HEK293 (cell line): ENCODE measurements around the gene HSD17B1.
A peak's percentile ranks its signal among the peaks of the same experiment; 100 is the strongest.

Source experiments
- EGR2 ChIP-seq: fragments of 450-650 bp; formaldehyde crosslinking; IDR thresholded peaks from 2 replicates; pipeline ENCODE4 v1.5.1; 2016; ENCODE audit warnings: low read depth, missing biosample characterization, missing genetic modification characterization
- GLI4 ChIP-seq: fragments of 450-650 bp; formaldehyde crosslinking; IDR thresholded peaks from 2 replicates; pipeline ENCODE4 v1.5.1; 2016; ENCODE audit warnings: missing biosample characterization, missing genetic modification characterization
- GLIS2 ChIP-seq: fragments of 450-650 bp; formaldehyde crosslinking; IDR thresholded peaks from 2 replicates; pipeline ENCODE4 v1.5.1; 2016; ENCODE audit warnings: missing biosample characterization, missing genetic modification characterization
- KLF16 ChIP-seq: fragments of 450-650 bp; formaldehyde crosslinking; IDR thresholded peaks from 2 replicates; pipeline ENCODE4 v1.5.1; 2017; ENCODE audit warnings: missing biosample characterization, missing genetic modification characterization
- OVOL3 ChIP-seq: fragments of 450-650 bp; formaldehyde crosslinking; IDR thresholded peaks from 2 replicates; pipeline ENCODE4 v1.5.1; 2016; ENCODE audit warnings: missing biosample characterization, missing genetic modification characterization
- PATZ1 ChIP-seq: fragments of 450-650 bp; formaldehyde crosslinking; IDR thresholded peaks from 2 replicates; pipeline ENCODE4 v1.5.1; 2016; ENCODE audit warnings: missing biosample characterization, missing genetic modification characterization
- PRDM6 ChIP-seq: fragments of 450-650 bp; formaldehyde crosslinking; IDR thresholded peaks from 2 replicates; pipeline ENCODE4 v1.5.1; 2017; ENCODE audit warnings: missing biosample characterization, missing genetic modification characterization
- SETDB1 ChIP-seq: IDR thresholded peaks from one replicate; pipeline ENCODE4 v1.6.1; 2017; ENCODE audit warnings: mild to moderate bottlenecking, low read length, moderate library complexity, mixed read lengths; ENCODE audit not compliant: insufficient read length
- TSHZ1 ChIP-seq: fragments of 450-650 bp; formaldehyde crosslinking; IDR thresholded peaks from 2 replicates; pipeline ENCODE4 v1.5.1; 2016; ENCODE audit warnings: missing biosample characterization, missing genetic modification characterization, borderline replicate concordance
- WT1 ChIP-seq: fragments of 450-650 bp; formaldehyde crosslinking; IDR thresholded peaks from 2 replicates; pipeline ENCODE4 v1.5.1; 2016; ENCODE audit warnings: missing biosample characterization, missing genetic modification characterization
- ZBTB8A ChIP-seq: fragments of 450-650 bp; formaldehyde crosslinking; IDR thresholded peaks from 2 replicates; pipeline ENCODE4 v1.5.1; 2016; ENCODE audit warnings: missing biosample characterization, missing genetic modification characterization
- ZIC2 ChIP-seq: fragments of 450-650 bp; formaldehyde crosslinking; IDR thresholded peaks from 2 replicates; pipeline ENCODE4 v1.5.1; 2016; ENCODE audit warnings: missing biosample characterization, missing genetic modification characterization
- ZNF121 ChIP-seq: fragments of 450-650 bp; formaldehyde crosslinking; IDR thresholded peaks from 2 replicates; pipeline ENCODE4 v1.5.1; 2016; ENCODE audit warnings: missing biosample characterization, missing genetic modification characterization
- ZNF169 ChIP-seq: fragments of 450-650 bp; formaldehyde crosslinking; IDR thresholded peaks from 2 replicates; pipeline ENCODE4 v1.5.1; 2016; ENCODE audit warnings: missing biosample characterization, missing genetic modification characterization
- ZNF2 ChIP-seq: fragments of 450-650 bp; formaldehyde crosslinking; IDR thresholded peaks from 2 replicates; pipeline ENCODE4 v1.5.1; 2016; ENCODE audit warnings: missing biosample characterization, missing genetic modification characterization
- ZNF223 ChIP-seq: fragments of 450-650 bp; formaldehyde crosslinking; IDR thresholded peaks from 2 replicates; pipeline ENCODE4 v1.5.1; 2016; ENCODE audit warnings: missing biosample characterization, missing genetic modification characterization
- ZNF324 ChIP-seq: fragments of 450-650 bp; formaldehyde crosslinking; IDR thresholded peaks from 2 replicates; pipeline ENCODE4 v1.5.1; 2016; ENCODE audit warnings: missing biosample characterization, missing genetic modification characterization
- ZNF335 ChIP-seq: fragments of 450-650 bp; formaldehyde crosslinking; conservative IDR thresholded peaks from 2 replicates; pipeline ENCODE4 v1.5.1; 2016; ENCODE audit warnings: missing biosample characterization, missing genetic modification characterization
- ZNF341 ChIP-seq: fragments of 450-650 bp; formaldehyde crosslinking; IDR thresholded peaks from 2 replicates; pipeline ENCODE4; 2016; ENCODE audit warnings: low read depth, missing biosample characterization, missing genetic modification characterization
- ZNF391 ChIP-seq: fragments of 450-650 bp; formaldehyde crosslinking; IDR thresholded peaks from 2 replicates; pipeline ENCODE4 v1.5.1; 2016; ENCODE audit warnings: low read depth, missing biosample characterization, missing genetic modification characterization, borderline replicate concordance
- ZNF501 ChIP-seq: fragments of 450-650 bp; formaldehyde crosslinking; IDR thresholded peaks from 2 replicates; pipeline ENCODE4 v1.5.1; 2016; ENCODE audit warnings: missing biosample characterization, missing genetic modification characterization
- ZNF548 ChIP-seq: fragments of 450-650 bp; formaldehyde crosslinking; IDR thresholded peaks from 2 replicates; pipeline ENCODE4 v1.5.1; 2016; ENCODE audit warnings: missing biosample characterization, missing genetic modification characterization
- ZNF610 ChIP-seq: fragments of 450-650 bp; formaldehyde crosslinking; IDR thresholded peaks from 2 replicates; pipeline ENCODE4 v1.5.1; 2016; ENCODE audit warnings: missing biosample characterization, missing genetic modification characterization, borderline replicate concordance
- ZNF624 ChIP-seq: fragments of 450-650 bp; formaldehyde crosslinking; IDR thresholded peaks from 2 replicates; pipeline ENCODE4 v1.5.1; 2017; ENCODE audit warnings: missing biosample characterization, missing genetic modification characterization
- ZNF843 ChIP-seq: fragments of 450-650 bp; formaldehyde crosslinking; IDR thresholded peaks from 2 replicates; pipeline ENCODE4 v1.5.1; 2016; ENCODE audit warnings: missing biosample characterization, missing genetic modification characterization
- ZSCAN4 ChIP-seq: fragments of 450-650 bp; formaldehyde crosslinking; IDR thresholded peaks from 2 replicates; pipeline ENCODE4 v1.5.1; 2017; ENCODE audit warnings: missing biosample characterization, missing genetic modification characterization
- TF ChIP-seq, protein P1 (sequence below): fragments of 450-650 bp; formaldehyde crosslinking; IDR thresholded peaks from 2 replicates; pipeline ENCODE4 v1.5.1; 2016; ENCODE audit warnings: missing biosample characterization, missing genetic modification characterization
- TF ChIP-seq, protein P2 (sequence below): fragments of 450-650 bp; formaldehyde crosslinking; IDR thresholded peaks from 2 replicates; pipeline ENCODE4 v1.5.1; 2016; ENCODE audit warnings: missing biosample characterization, missing genetic modification characterization

Gene HSD17B1

GRCh38 chr17:42561897-42562387, 9.2 kb downstream of the HSD17B1 start, which contains the start of gene COASY (continued):
- TF ChIP-seq GLI4, result 0 out of 2 replicates have a peak, but pooled peaks have one; percentile 7
- TF ChIP-seq WT1 (tag by site-specific recombination), result peak; percentile 17; the same call in 1 of the 2 replicates
- TF ChIP-seq ZIC2 (tag by site-specific recombination), result peak; percentile 77
- no peak for TF ChIP-seq ZNF391 (tag by site-specific recombination)
- TF ChIP-seq GLIS2 (tag by site-specific recombination), result peak; percentile 54; the same call in 1 of the 2 replicates
- TF ChIP-seq ZNF501 (tag by site-specific recombination), result peak; percentile 70; the same call in 1 of the 2 replicates
- no peak for TF ChIP-seq TSHZ1 (tag by site-specific recombination)
- peak; percentile 49; the same call in 1 of the 2 replicates for TF ChIP-seq ZNF121 (tag by site-specific recombination)
- no peak for TF ChIP-seq ZSCAN4 (tag by site-specific recombination)
- TF ChIP-seq, protein P1, sequence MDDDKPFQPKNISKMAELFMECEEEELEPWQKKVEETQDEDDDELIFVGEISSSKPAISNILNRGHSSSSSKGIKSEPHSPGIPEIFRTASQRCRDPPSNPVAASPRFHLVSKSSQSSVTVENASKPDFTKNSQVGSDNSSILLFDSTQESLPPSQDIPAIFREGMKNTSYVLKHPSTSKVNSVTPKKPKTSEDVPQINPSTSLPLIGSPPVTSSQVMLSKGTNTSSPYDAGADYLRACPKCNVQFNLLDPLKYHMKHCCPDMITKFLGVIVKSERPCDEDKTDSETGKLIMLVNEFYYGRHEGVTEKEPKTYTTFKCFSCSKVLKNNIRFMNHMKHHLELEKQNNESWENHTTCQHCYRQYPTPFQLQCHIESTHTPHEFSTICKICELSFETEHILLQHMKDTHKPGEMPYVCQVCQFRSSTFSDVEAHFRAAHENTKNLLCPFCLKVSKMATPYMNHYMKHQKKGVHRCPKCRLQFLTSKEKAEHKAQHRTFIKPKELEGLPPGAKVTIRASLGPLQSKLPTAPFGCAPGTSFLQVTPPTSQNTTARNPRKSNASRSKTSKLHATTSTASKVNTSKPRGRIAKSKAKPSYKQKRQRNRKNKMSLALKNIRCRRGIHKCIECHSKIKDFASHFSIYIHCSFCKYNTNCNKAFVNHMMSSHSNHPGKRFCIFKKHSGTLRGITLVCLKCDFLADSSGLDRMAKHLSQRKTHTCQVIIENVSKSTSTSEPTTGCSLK (tag by site-specific recombination), result no peak
- TF ChIP-seq ZNF335 (tag by site-specific recombination), result peak; percentile 62
- TF ChIP-seq, protein P2, sequence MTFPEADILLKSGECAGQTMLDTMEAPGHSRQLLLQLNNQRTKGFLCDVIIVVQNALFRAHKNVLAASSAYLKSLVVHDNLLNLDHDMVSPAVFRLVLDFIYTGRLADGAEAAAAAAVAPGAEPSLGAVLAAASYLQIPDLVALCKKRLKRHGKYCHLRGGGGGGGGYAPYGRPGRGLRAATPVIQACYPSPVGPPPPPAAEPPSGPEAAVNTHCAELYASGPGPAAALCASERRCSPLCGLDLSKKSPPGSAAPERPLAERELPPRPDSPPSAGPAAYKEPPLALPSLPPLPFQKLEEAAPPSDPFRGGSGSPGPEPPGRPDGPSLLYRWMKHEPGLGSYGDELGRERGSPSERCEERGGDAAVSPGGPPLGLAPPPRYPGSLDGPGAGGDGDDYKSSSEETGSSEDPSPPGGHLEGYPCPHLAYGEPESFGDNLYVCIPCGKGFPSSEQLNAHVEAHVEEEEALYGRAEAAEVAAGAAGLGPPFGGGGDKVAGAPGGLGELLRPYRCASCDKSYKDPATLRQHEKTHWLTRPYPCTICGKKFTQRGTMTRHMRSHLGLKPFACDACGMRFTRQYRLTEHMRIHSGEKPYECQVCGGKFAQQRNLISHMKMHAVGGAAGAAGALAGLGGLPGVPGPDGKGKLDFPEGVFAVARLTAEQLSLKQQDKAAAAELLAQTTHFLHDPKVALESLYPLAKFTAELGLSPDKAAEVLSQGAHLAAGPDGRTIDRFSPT (tag by site-specific recombination), result peak; percentile 62; the same call in 1 of the 2 replicates
- TF ChIP-seq ZNF324 (tag by site-specific recombination), result peak; percentile 68; the same call in 1 of the 2 replicates
- TF ChIP-seq ZNF548 (tag by site-specific recombination), result no peak
- TF ChIP-seq PRDM6, result no peak
- TF ChIP-seq EGR2 (tag by site-specific recombination), result peak; percentile 28; the same call in 1 of the 2 replicates
- no peak for TF ChIP-seq ZNF624 (tag by site-specific recombination)
- TF ChIP-seq PATZ1, result peak; percentile 48; the same call in 1 of the 2 replicates
- peak; percentile 85; the same call in 1 of the 2 replicates for TF ChIP-seq OVOL3 (tag by site-specific recombination)
- no peak for TF ChIP-seq ZNF223 (tag by site-specific recombination)
- no peak for TF ChIP-seq ZNF2 (tag by site-specific recombination)
- TF ChIP-seq ZBTB8A (tag by site-specific recombination), result peak; percentile 79
- no peak for TF ChIP-seq ZNF169 (tag by site-specific recombination)
- TF ChIP-seq ZNF843 (tag by site-specific recombination), result 0 out of 2 replicates have a peak, but pooled peaks have one; percentile 46
- no peak for TF ChIP-seq SETDB1
- TF ChIP-seq ZNF341 (tag by site-specific recombination), result peak; percentile 64
- peak; percentile 39; the same call in 1 of the 2 replicates for TF ChIP-seq ZNF610 (tag by site-specific recombination)
- peak; percentile 96 for TF ChIP-seq KLF16
